ENCODE results near the gene HIVEP1.

HIVEP1 gene

GRCh38 chr6:12001706-12002435 is 10.2 kb upstream of the HIVEP1 start:
- Mint-ChIP-seq H3K27ac (no peak overlapping the region), H3K27me3 (peaks cover 4% of the 10 kb centered on the region), H3K36me3 (ENCODE audit: low read depth) (no peaks in the 10 kb centered on the region), H3K9me3 (no peaks in the 10 kb centered on the region), H3K4me3 (no peak overlapping the region), H3K4me1 (ENCODE audit: low read depth) (peaks cover 12% of the 10 kb centered on the region)
- intact Hi-C loops (cut with micrococcal nuclease): no loop called here

GRCh38 chr6:12007473-12007872 is 4.6 kb upstream of the HIVEP1 start:
- H3K4me3 Mint-ChIP-seq: no peak overlapping the region
- H3K4me1 Mint-ChIP-seq (ENCODE audit: low read depth): peaks cover 24% of the 10 kb centered on the region
- intact Hi-C loops (cut with micrococcal nuclease): loop anchor here (5.0 kb wide), 1 partner anchor 35 kb away; no protein-coding TSS in a partner anchor
- H3K9me3 Mint-ChIP-seq: no peaks in the 10 kb centered on the region
- H3K27ac Mint-ChIP-seq: no peak overlapping the region
- peaks cover 3% of the 10 kb centered on the region for H3K27me3 Mint-ChIP-seq
- peaks cover 15% of the 10 kb centered on the region for H3K36me3 Mint-ChIP-seq (ENCODE audit: low read depth)

GRCh38 chr6:12007887-12008286 is 4.2 kb upstream of the HIVEP1 start:
- Mint-ChIP-seq H3K4me3 (no peak overlapping the region), H3K27me3 (peaks cover 3% of the 10 kb centered on the region), H3K36me3 (ENCODE audit: low read depth) (peaks cover 18% of the 10 kb centered on the region), H3K27ac (peak overlapping the region; percentile 98), H3K4me1 (ENCODE audit: low read depth) (peaks cover 24% of the 10 kb centered on the region), H3K9me3 (no peaks in the 10 kb centered on the region)
- intact Hi-C loops (cut with micrococcal nuclease): loop anchor here (2.0 to 5.0 kb wide), 2 partner anchors 36 to 53 kb away; no protein-coding TSS in a partner anchor

- intact Hi-C loops (cut with micrococcal nuclease): loop anchor here (2.0 to 5.0 kb wide), 2 partner anchors 36 to 52 kb away; no protein-coding TSS in a partner anchor
- H3K4me3 Mint-ChIP-seq: peak overlapping the region; percentile 87
- H3K27ac Mint-ChIP-seq: peak overlapping the region; percentile 98
- H3K4me1 Mint-ChIP-seq (ENCODE audit: low read depth): peaks cover 24% of the 10 kb centered on the region
- peaks cover 23% of the 10 kb centered on the region for H3K36me3 Mint-ChIP-seq (ENCODE audit: low read depth)
- peaks cover 3% of the 10 kb centered on the region for H3K27me3 Mint-ChIP-seq
- H3K9me3 Mint-ChIP-seq: no peaks in the 10 kb centered on the region
These were observed 3.5 kb upstream of the HIVEP1 start for GRCh38 chr6:12008366-12009179.

- H3K27me3 Mint-ChIP-seq: peaks cover 3% of the 10 kb centered on the region
- H3K36me3 Mint-ChIP-seq (ENCODE audit: low read depth): peaks cover 23% of the 10 kb centered on the region
- intact Hi-C loops (cut with micrococcal nuclease): loop anchor here (2.0 to 5.0 kb wide), 2 partner anchors 37 to 52 kb away; no protein-coding TSS in a partner anchor
- H3K4me1 Mint-ChIP-seq (ENCODE audit: low read depth): peaks cover 24% of the 10 kb centered on the region
- H3K9me3 Mint-ChIP-seq: no peaks in the 10 kb centered on the region
- H3K27ac Mint-ChIP-seq: peak overlapping the region; percentile 98
- peak overlapping the region; percentile 67 for H3K4me3 Mint-ChIP-seq
These were observed 2.9 kb upstream of the HIVEP1 start for GRCh38 chr6:12009180-12009685.

GRCh38 chr6:12009876-12010634 is 2.1 kb upstream of the HIVEP1 start:
- intact Hi-C loops (cut with micrococcal nuclease): loop anchor here (2.0 to 5.0 kb wide), 3 partner anchors 38 to 51 kb away; no protein-coding TSS in a partner anchor
- peaks cover 3% of the 10 kb centered on the region for H3K27me3 Mint-ChIP-seq
- H3K4me1 Mint-ChIP-seq (ENCODE audit: low read depth): peaks cover 24% of the 10 kb centered on the region
- peaks cover 23% of the 10 kb centered on the region for H3K36me3 Mint-ChIP-seq (ENCODE audit: low read depth)
- H3K4me3 Mint-ChIP-seq: peak overlapping the region; percentile 89
- H3K9me3 Mint-ChIP-seq: no peaks in the 10 kb centered on the region
- H3K27ac Mint-ChIP-seq: peak overlapping the region; percentile 100

GRCh38 chr6:12010635-12011275 is 1.4 kb upstream of the HIVEP1 start:
- Mint-ChIP-seq H3K9me3 (no peaks in the 10 kb centered on the region), H3K4me1 (ENCODE audit: low read depth) (peaks cover 24% of the 10 kb centered on the region), H3K27me3 (peaks cover 3% of the 10 kb centered on the region), H3K4me3 (peak overlapping the region; percentile 89), H3K27ac (peak overlapping the region; percentile 100), H3K36me3 (ENCODE audit: low read depth) (peaks cover 23% of the 10 kb centered on the region)
- intact Hi-C loops (cut with micrococcal nuclease): loop anchor here (2.0 kb wide), 1 partner anchor 42 kb away; no protein-coding TSS in a partner anchor

GRCh38 chr6:12011276-12012037 is 655 bp upstream of the HIVEP1 start:
- intact Hi-C loops (cut with micrococcal nuclease): loop anchor here (2.0 kb wide), 1 partner anchor 41 kb away; no protein-coding TSS in a partner anchor
- Mint-ChIP-seq H3K4me3 (peak overlapping the region; percentile 89), H3K36me3 (ENCODE audit: low read depth) (peaks cover 23% of the 10 kb centered on the region), H3K27ac (peak overlapping the region; percentile 100), H3K9me3 (no peaks in the 10 kb centered on the region), H3K4me1 (ENCODE audit: low read depth) (peaks cover 24% of the 10 kb centered on the region), H3K27me3 (peaks cover 3% of the 10 kb centered on the region)

- intact Hi-C loops (cut with micrococcal nuclease): no loop called here
- Mint-ChIP-seq H3K27me3 (peaks cover 3% of the 10 kb centered on the region), H3K27ac (peak overlapping the region; percentile 90), H3K4me1 (ENCODE audit: low read depth) (peaks cover 24% of the 10 kb centered on the region), H3K36me3 (ENCODE audit: low read depth) (peaks cover 35% of the 10 kb centered on the region), H3K9me3 (peaks cover 6% of the 10 kb centered on the region), H3K4me3 (peak overlapping the region; percentile 90)
These were observed 620 bp downstream of the HIVEP1 start for GRCh38 chr6:12012558-12013306.

- H3K4me1 Mint-ChIP-seq (ENCODE audit: low read depth): peaks cover 18% of the 10 kb centered on the region
- intact Hi-C loops (cut with micrococcal nuclease): no loop called here
- peaks cover 2% of the 10 kb centered on the region for H3K27me3 Mint-ChIP-seq
- H3K36me3 Mint-ChIP-seq (ENCODE audit: low read depth): peaks cover 40% of the 10 kb centered on the region
- peak overlapping the region; percentile 90 for H3K27ac Mint-ChIP-seq
- H3K9me3 Mint-ChIP-seq: peaks cover 7% of the 10 kb centered on the region
- peak overlapping the region; percentile 90 for H3K4me3 Mint-ChIP-seq
These were observed 1.2 kb downstream of the HIVEP1 start for GRCh38 chr6:12013307-12013719.

GRCh38 chr6:12014027-12014872 is 2.1 kb downstream of the HIVEP1 start:
- H3K27ac Mint-ChIP-seq: no peak overlapping the region
- H3K36me3 Mint-ChIP-seq (ENCODE audit: low read depth): peaks cover 33% of the 10 kb centered on the region

More at GRCh38 chr6:12014027-12014872, 2.1 kb downstream of the HIVEP1 start:
- H3K9me3 Mint-ChIP-seq: peaks cover 7% of the 10 kb centered on the region
- no peaks in the 10 kb centered on the region for H3K27me3 Mint-ChIP-seq
- no peak overlapping the region for H3K4me3 Mint-ChIP-seq
- peaks cover 12% of the 10 kb centered on the region for H3K4me1 Mint-ChIP-seq (ENCODE audit: low read depth)
- intact Hi-C loops (cut with micrococcal nuclease): no loop called here
